Neutrophil (primary cell): ENCODE measurements around the gene NBEA.
"Not testable (repeated sequence)": the region's sequence is repeated elsewhere in the genome, so short reads cannot be mapped to it uniquely, and the experiment has no call there.

Source experiments
- H3K27ac ChIP-seq: fragments of 200-600 bp; sonication (generic); 2 replicates; pipeline ENCODE4 v1.5.1; 2016; ENCODE audit warnings: mild to moderate bottlenecking, moderate library complexity
- H3K27me3 ChIP-seq: fragments of 200-600 bp; sonication (generic); 2 replicates; pipeline ENCODE4 v1.6.0; 2016; ENCODE audit warnings: mild to moderate bottlenecking
- H3K36me3 ChIP-seq: fragments of 200-600 bp; sonication (generic); 2 replicates; pipeline ENCODE4 v1.5.1; 2017
- H3K4me1 ChIP-seq, 2 experiments: fragments of 200-600 bp in 1 of 2; sonication (generic) in 1 of 2; 1 replicate in 1 of 2; 2 replicates in 1 of 2; pipeline versions ENCODE4 v1.5.1 to v1.6.1; 2013 to 2016; ENCODE audit warnings: low read depth in 1 of 2, low read length in 1 of 2, mild to moderate bottlenecking in 1 of 2, moderate library complexity in 1 of 2; ENCODE audit not compliant: control insufficient read depth in 1 of 2, insufficient read depth in 1 of 2
- H3K4me3 ChIP-seq, 2 experiments: fragments of 200-600 bp in 1 of 2; sonication (generic) in 1 of 2; 1 replicate in 1 of 2; 2 replicates in 1 of 2; pipeline ENCODE4 v1.5.1; 2013 to 2016; ENCODE audit warnings: low read depth in 1 of 2, low read length in 1 of 2, mild to moderate bottlenecking in 1 of 2, moderate library complexity in 1 of 2
- H3K9me3 ChIP-seq: fragments of 200-600 bp; sonication (generic); 2 replicates; pipeline ENCODE4 v1.5.1; 2016
- TF ChIP-seq, protein P1 (sequence below): fragments of 200-600 bp; sonication (generic); IDR thresholded peaks from 2 replicates; pipeline ENCODE4 v1.5.1; 2016; ENCODE audit warnings: antibody characterized with exemption

Gene NBEA

DNA sequence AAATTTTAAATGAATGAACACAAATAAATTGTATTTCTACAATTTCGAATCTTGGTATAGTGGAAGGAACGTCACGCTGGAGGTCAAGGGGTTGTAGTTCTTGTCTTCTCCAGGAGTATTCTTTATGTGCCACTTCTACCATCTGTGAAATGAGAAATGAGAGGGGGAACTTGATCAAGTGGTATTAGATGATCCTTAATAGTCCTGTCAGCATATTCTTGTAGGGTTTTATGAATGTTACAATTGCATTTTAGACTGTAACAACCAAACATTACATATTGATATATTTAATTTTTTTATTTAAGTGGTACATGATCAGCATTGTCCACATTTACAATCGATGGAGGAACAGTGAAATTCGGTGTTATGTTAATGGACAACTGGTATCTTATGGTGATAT lies 113.6 kb downstream of the NBEA start:
- TF ChIP-seq, protein P1, sequence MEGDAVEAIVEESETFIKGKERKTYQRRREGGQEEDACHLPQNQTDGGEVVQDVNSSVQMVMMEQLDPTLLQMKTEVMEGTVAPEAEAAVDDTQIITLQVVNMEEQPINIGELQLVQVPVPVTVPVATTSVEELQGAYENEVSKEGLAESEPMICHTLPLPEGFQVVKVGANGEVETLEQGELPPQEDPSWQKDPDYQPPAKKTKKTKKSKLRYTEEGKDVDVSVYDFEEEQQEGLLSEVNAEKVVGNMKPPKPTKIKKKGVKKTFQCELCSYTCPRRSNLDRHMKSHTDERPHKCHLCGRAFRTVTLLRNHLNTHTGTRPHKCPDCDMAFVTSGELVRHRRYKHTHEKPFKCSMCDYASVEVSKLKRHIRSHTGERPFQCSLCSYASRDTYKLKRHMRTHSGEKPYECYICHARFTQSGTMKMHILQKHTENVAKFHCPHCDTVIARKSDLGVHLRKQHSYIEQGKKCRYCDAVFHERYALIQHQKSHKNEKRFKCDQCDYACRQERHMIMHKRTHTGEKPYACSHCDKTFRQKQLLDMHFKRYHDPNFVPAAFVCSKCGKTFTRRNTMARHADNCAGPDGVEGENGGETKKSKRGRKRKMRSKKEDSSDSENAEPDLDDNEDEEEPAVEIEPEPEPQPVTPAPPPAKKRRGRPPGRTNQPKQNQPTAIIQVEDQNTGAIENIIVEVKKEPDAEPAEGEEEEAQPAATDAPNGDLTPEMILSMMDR, result no peak
- H3K27ac ChIP-seq, result no peak overlapping the region
- no peaks in the 10 kb centered on the region for H3K36me3 ChIP-seq
- no peaks in the 10 kb centered on the region for H3K27me3 ChIP-seq
- no peak overlapping the region for H3K4me3 ChIP-seq
- H3K9me3 ChIP-seq, result no peaks in the 10 kb centered on the region
- no peaks in the 10 kb centered on the region for H3K4me1 ChIP-seq

DNA sequence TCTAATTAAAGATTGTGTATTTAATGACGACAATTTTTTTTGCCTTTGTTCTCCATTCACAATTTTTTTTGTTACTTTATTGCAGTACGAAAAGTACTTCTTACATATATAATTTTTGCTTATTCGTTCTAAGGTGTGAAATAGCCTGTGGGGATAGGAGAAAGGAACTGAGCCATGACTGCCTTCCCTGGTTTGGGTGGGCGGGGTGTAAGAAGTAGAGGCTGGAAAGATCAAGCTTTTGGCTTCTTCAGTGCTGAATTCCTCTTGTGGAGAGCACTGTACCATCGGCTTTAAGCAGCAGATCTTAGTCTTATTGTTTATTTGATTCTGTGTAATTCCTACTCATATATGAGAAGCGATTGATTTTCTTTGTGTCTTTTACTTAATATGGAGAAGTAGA lies 115.8 kb downstream of the NBEA start:
- Histone ChIP-seq H3K4me1 (no peaks in the 10 kb centered on the region), H3K9me3 (no peaks in the 10 kb centered on the region), H3K36me3 (no peaks in the 10 kb centered on the region), H3K27ac (no peak overlapping the region), H3K4me3 (no peak overlapping the region), H3K27me3 (no peaks in the 10 kb centered on the region)
- TF ChIP-seq, protein P1, result no peak

DNA sequence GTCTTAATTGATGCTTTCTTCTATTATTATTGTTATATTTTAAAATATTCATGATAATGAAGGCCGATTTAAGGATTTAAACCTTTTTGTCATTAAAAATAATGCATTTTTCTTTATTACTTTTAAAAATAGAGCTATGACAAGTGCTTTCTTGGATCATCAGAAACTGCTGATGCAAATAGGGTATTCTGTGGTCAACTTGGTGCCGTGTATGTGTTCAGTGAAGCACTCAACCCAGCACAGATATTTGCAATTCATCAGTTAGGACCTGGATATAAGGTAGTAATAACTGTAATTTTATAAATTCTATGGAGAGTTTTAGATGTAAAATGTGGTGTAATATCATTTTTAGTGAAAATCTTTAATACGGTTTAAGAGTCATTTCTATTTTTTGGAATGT lies 116.5 kb downstream of the NBEA start:
- not testable (repeated sequence) for H3K9me3 ChIP-seq, H3K36me3 ChIP-seq, H3K27ac ChIP-seq, H3K4me3 ChIP-seq, H3K27me3 ChIP-seq, H3K4me1 ChIP-seq

DNA sequence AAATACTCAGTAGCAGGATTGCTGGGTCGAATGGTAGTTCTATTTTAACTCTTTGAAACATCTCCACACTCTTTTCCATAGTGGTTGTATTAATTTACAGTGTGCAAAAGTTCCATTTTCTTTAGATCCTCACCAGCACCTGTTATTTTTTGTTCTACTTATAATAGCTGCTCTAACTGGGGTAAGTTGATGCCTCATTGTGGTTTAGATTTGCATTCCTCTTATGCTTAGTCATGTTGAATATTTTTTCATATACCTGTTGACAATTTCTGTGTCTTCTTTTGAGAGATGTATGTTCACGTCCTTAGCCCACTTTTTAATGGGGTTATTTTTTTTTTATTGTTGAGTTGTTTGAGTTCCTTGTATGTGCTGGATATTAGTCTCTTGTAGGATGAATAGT lies 144.6 kb downstream of the NBEA start:
- TF ChIP-seq, protein P1, result no peak
- Histone ChIP-seq H3K27me3 (no peaks in the 10 kb centered on the region), H3K4me3 (no peak overlapping the region), H3K27ac (no peak overlapping the region), H3K36me3 (no peaks in the 10 kb centered on the region), H3K9me3 (no peaks in the 10 kb centered on the region), H3K4me1 (no peaks in the 10 kb centered on the region)

DNA sequence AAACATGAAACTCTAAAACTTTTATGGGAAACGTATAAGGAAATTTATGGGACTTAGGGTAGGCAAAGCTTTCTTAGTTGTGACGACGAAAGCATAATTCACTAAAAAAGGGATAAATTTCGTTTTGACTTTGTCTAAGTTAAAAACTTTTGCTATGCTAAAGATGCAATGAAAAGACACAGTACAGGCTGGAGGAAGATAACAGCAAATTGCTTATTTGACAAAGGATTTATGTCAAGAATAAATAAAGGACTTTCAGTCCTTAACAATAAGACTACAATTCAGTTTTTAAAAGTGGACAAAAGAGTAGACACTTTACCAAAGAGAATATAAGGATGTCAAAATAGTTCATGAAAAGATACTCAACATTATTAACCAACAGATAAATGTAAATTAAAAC lies 150.2 kb downstream of the NBEA start:
- H3K4me1 ChIP-seq, result no peaks in the 10 kb centered on the region
- no peaks in the 10 kb centered on the region for H3K27me3 ChIP-seq
- no peaks in the 10 kb centered on the region for H3K9me3 ChIP-seq

DNA sequence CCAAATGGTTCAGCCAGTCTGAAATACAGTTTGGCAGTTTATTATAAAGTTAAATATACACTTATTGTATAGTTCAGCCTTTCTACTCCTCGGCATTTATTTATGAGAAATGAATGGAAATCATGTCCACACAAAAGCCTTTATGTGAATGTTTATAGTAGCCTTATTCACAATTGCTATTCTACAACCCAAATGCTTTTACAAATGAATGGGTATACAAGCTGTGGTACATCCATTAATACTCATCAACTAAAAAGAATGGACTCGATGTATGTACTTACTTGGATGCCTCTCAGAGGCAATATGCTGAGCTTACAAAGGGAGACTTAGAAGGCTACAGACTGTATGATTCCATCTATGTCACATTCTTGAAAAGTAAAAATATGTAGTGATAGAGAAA lies 150.7 kb downstream of the NBEA start:
- H3K4me1 ChIP-seq, result no peaks in the 10 kb centered on the region

More for the DNA sequence above, 150.2 kb downstream of the NBEA start:
- Histone ChIP-seq H3K4me3 (no peak overlapping the region), H3K36me3 (no peaks in the 10 kb centered on the region), H3K27ac (no peak overlapping the region)
- TF ChIP-seq, protein P1, result no peak

More for the DNA sequence above, 150.7 kb downstream of the NBEA start:
- Histone ChIP-seq H3K36me3 (no peaks in the 10 kb centered on the region), H3K9me3 (no peaks in the 10 kb centered on the region), H3K27ac (no peak overlapping the region), H3K27me3 (no peaks in the 10 kb centered on the region), H3K4me3 (no peak overlapping the region)
- TF ChIP-seq, protein P1, result no peak
